HEK293 (cell line): ENCODE data around the gene RGS7.

Source experiments
- CTCF ChIP-seq: fragments of 450-650 bp; formaldehyde crosslinking; IDR thresholded peaks from 2 replicates; pipeline ENCODE4 v1.5.1; 2016; ENCODE audit warnings: missing biosample characterization, missing genetic modification characterization
- KLF10 ChIP-seq: fragments of 450-650 bp; IDR thresholded peaks from 2 replicates; pipeline ENCODE4 v1.5.1; 2018; ENCODE audit warnings: missing biosample characterization, mild to moderate bottlenecking, missing genetic modification characterization
- PRDM10 ChIP-seq: fragments of 450-650 bp; formaldehyde crosslinking; IDR thresholded peaks from 2 replicates; pipeline ENCODE4 v1.5.1; 2016; ENCODE audit warnings: missing biosample characterization, missing genetic modification characterization
- SALL2 ChIP-seq: fragments of 450-650 bp; formaldehyde crosslinking; IDR thresholded peaks from 2 replicates; pipeline ENCODE4 v1.5.0; 2017; ENCODE audit warnings: missing biosample characterization, mild to moderate bottlenecking, missing genetic modification characterization, borderline replicate concordance
- ZNF19 ChIP-seq: fragments of 450-650 bp; formaldehyde crosslinking; IDR thresholded peaks from 2 replicates; pipeline ENCODE4; 2016; ENCODE audit warnings: missing biosample characterization, missing genetic modification characterization, low read depth
- ZNF24 ChIP-seq: fragments of 450-650 bp; formaldehyde crosslinking; IDR thresholded peaks from 2 replicates; pipeline ENCODE4 v1.5.1; 2016; ENCODE audit warnings: missing biosample characterization, missing genetic modification characterization
- ZNF274 ChIP-seq, 2 experiments: fragments of 200-500 bp in 1 of 2; fragments of 450-650 bp in 1 of 2; sonication (Bioruptor generic) in 1 of 2; formaldehyde crosslinking in 1 of 2; IDR thresholded peaks; 2 replicates each; pipeline versions ENCODE4 v1.5.1 to v1.6.1; 2014 to 2016; ENCODE audit warnings: borderline replicate concordance in 1 of 2, inconsistent platforms in 1 of 2, low read length in 1 of 2, missing biosample characterization in 1 of 2, missing genetic modification characterization in 1 of 2
- ZNF521 ChIP-seq: fragments of 450-650 bp; formaldehyde crosslinking; IDR thresholded peaks from 2 replicates; pipeline ENCODE4 v1.5.1; 2017; ENCODE audit warnings: missing biosample characterization, mild to moderate bottlenecking, missing genetic modification characterization
- ZNF530 ChIP-seq: fragments of 450-650 bp; formaldehyde crosslinking; IDR thresholded peaks from 2 replicates; pipeline ENCODE4 v1.5.1; 2016; ENCODE audit warnings: low read depth, missing biosample characterization, missing genetic modification characterization
- TF ChIP-seq, protein P1 (sequence below): fragments of 450-650 bp; formaldehyde crosslinking; IDR thresholded peaks from 2 replicates; pipeline ENCODE4 v1.5.1; 2016; ENCODE audit warnings: missing biosample characterization, missing genetic modification characterization, low read depth
- TF ChIP-seq, protein P2 (sequence below): fragments of 450-650 bp; formaldehyde crosslinking; IDR thresholded peaks from 2 replicates; pipeline ENCODE4 v1.5.1; 2016; ENCODE audit warnings: missing biosample characterization, missing genetic modification characterization

GRCh38 chr1:240973875-240974274 lies 383.1 kb downstream of the RGS7 start:
- TF ChIP-seq, protein P1, sequence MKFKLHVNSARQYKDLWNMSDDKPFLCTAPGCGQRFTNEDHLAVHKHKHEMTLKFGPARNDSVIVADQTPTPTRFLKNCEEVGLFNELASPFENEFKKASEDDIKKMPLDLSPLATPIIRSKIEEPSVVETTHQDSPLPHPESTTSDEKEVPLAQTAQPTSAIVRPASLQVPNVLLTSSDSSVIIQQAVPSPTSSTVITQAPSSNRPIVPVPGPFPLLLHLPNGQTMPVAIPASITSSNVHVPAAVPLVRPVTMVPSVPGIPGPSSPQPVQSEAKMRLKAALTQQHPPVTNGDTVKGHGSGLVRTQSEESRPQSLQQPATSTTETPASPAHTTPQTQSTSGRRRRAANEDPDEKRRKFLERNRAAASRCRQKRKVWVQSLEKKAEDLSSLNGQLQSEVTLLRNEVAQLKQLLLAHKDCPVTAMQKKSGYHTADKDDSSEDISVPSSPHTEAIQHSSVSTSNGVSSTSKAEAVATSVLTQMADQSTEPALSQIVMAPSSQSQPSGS (tag by site-specific recombination): no peak
- no peak for TF ChIP-seq KLF10 (tag by site-specific recombination)
- no peak for TF ChIP-seq CTCF
- no peak for TF ChIP-seq ZNF530 (tag by site-specific recombination)
- no peak for TF ChIP-seq ZNF274 (IDR thresholded peaks at IDR 0.05; ENCODE audit: low read length)
- no peak for TF ChIP-seq ZNF274 (tag by site-specific recombination; IDR thresholded peaks at IDR 0.05; ENCODE audit: borderline replicate concordance)
- TF ChIP-seq, protein P2, sequence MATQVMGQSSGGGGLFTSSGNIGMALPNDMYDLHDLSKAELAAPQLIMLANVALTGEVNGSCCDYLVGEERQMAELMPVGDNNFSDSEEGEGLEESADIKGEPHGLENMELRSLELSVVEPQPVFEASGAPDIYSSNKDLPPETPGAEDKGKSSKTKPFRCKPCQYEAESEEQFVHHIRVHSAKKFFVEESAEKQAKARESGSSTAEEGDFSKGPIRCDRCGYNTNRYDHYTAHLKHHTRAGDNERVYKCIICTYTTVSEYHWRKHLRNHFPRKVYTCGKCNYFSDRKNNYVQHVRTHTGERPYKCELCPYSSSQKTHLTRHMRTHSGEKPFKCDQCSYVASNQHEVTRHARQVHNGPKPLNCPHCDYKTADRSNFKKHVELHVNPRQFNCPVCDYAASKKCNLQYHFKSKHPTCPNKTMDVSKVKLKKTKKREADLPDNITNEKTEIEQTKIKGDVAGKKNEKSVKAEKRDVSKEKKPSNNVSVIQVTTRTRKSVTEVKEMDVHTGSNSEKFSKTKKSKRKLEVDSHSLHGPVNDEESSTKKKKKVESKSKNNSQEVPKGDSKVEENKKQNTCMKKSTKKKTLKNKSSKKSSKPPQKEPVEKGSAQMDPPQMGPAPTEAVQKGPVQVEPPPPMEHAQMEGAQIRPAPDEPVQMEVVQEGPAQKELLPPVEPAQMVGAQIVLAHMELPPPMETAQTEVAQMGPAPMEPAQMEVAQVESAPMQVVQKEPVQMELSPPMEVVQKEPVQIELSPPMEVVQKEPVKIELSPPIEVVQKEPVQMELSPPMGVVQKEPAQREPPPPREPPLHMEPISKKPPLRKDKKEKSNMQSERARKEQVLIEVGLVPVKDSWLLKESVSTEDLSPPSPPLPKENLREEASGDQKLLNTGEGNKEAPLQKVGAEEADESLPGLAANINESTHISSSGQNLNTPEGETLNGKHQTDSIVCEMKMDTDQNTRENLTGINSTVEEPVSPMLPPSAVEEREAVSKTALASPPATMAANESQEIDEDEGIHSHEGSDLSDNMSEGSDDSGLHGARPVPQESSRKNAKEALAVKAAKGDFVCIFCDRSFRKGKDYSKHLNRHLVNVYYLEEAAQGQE (tag by site-specific recombination): no peak
- TF ChIP-seq ZNF521 (tag by site-specific recombination): no peak
- no peak for TF ChIP-seq SALL2
- TF ChIP-seq ZNF24 (tag by site-specific recombination): no peak
- no peak for TF ChIP-seq PRDM10 (tag by site-specific recombination)
- TF ChIP-seq ZNF19: no peak
